Mucosa of descending colon (tissue), 3 donors: ENCODE data around the gene ACP7. TPM values are rescaled to one million over a fixed set of nuclear protein-coding genes. Genes with fewer than 3 reads are reported as not detected.

Source experiments
- ATAC-seq: fragments of 200-7000 bp; cut with Tn5 transposase; one replicate; pipeline ENCODE4 v1.9.1; 2020; ENCODE audit warnings: mild to moderate bottlenecking, moderate library complexity
- DNase-seq, 3 donors: peaks; one replicate each; pipeline ENCODE4 v3.0.0-alpha.2; 2020
- H3K36me3 ChIP-seq: fragments of 200-600 bp; one replicate; pipeline ENCODE4 v1.8.0; 2021; ENCODE audit warnings: low read depth, mild to moderate bottlenecking
- H3K4me1 ChIP-seq: fragments of 200-600 bp; one replicate; pipeline ENCODE4 v1.8.0; 2021; ENCODE audit warnings: low read depth, mild to moderate bottlenecking
- H3K4me3 ChIP-seq: fragments of 200-600 bp; one replicate; pipeline ENCODE4 v1.8.0; 2021; ENCODE audit warnings: mild to moderate bottlenecking
- H3K9me3 ChIP-seq: fragments of 200-600 bp; one replicate; pipeline ENCODE4 v1.8.0; 2021; ENCODE audit warnings: mild to moderate bottlenecking
- CTCF ChIP-seq: fragments of 200-600 bp; IDR thresholded peaks from one replicate; pipeline ENCODE4 v1.8.0; 2022; ENCODE audit warnings: antibody characterized with exemption, mild to moderate bottlenecking
- intact Hi-C, 2 donors: fragments of 100-400 bp; cut with DNase I in 1 of 2; cut with micrococcal nuclease in 1 of 2; formaldehyde crosslinking; loops; one replicate each; pipeline versions ENCODE4 v1.11.0 to v1.11.1; 2022; cut with DNase I, micrococcal nuclease
- total RNA-seq, 3 donors: library from RNA; stranded (reverse); fragmentation: NEBNext Ultra II Directional in 2 of 3; extraction: Animal tissue kit (Norgen Biotek cat#: 25700) in 2 of 3; gene quantifications; one replicate each; pipeline versions ENCODE4 v1.2.1 to v1.2.4, GENCODE V29; 2021 to 2023
- donor health status: DM: no; HTN: no; CAD: no; lungs with moderate emphysema.
- donor health status: DM: no; HTN: no; CAD: no.
- donor health status: DM: no; HTN: yes; CAD: no.

Gene ACP7
- total RNA-seq, 3 donors from 2014 or later: not detected

- intact Hi-C loops: no loop called here
These were observed 48.3 kb downstream of the ACP7 start for GRCh38 chr19:39132344-39132969.

GRCh38 chr19:39133431-39134270 is 49.5 kb downstream of the ACP7 start:
- intact Hi-C loops: no loop called here

More at GRCh38 chr19:39132344-39132969, 48.3 kb downstream of the ACP7 start:
- ATAC-seq (no peak), DNase-seq (no peak)
- Histone ChIP-seq H3K4me3 (no peak overlapping the region), H3K9me3 (no peaks in the 10 kb centered on the region), H3K4me1 (peaks cover 59% of the 10 kb centered on the region), H3K36me3 (no peaks in the 10 kb centered on the region)
- no peak for TF ChIP-seq CTCF

GRCh38 chr19:39135701-39136100 is 51.5 kb downstream of the ACP7 start:
- Histone ChIP-seq H3K9me3 (no peaks in the 10 kb centered on the region), H3K36me3 (no peaks in the 10 kb centered on the region), H3K4me3 (no peak overlapping the region), H3K4me1 (peaks cover 44% of the 10 kb centered on the region)
- DNase-seq: no peak
- no peak for TF ChIP-seq CTCF
- ATAC-seq: no peak
- intact Hi-C loops: no loop called here

More at GRCh38 chr19:39133431-39134270, 49.5 kb downstream of the ACP7 start:
- Histone ChIP-seq H3K4me1 (peaks cover 47% of the 10 kb centered on the region), H3K4me3 (no peak overlapping the region), H3K9me3 (no peaks in the 10 kb centered on the region), H3K36me3 (no peaks in the 10 kb centered on the region)
- DNase-seq (peak in 1 of 3 donors; percentile 61), ATAC-seq (peak; percentile 65)
- no peak for TF ChIP-seq CTCF

GRCh38 chr19:39136225-39136940 is 52.2 kb downstream of the ACP7 start:
- peak; percentile 87 to 95 (median 89) for DNase-seq
- peak; percentile 90 for ATAC-seq
- Histone ChIP-seq H3K4me1 (peaks cover 38% of the 10 kb centered on the region), H3K4me3 (no peak overlapping the region), H3K9me3 (no peaks in the 10 kb centered on the region), H3K36me3 (no peaks in the 10 kb centered on the region)
- no peak for TF ChIP-seq CTCF
- intact Hi-C loops: no loop called here

- ATAC-seq: no peak
- intact Hi-C loops: no loop called here
- H3K4me1 ChIP-seq: peaks cover 31% of the 10 kb centered on the region
These were observed 53.0 kb downstream of the ACP7 start for GRCh38 chr19:39137131-39137530.

More at GRCh38 chr19:39137131-39137530, 53.0 kb downstream of the ACP7 start:
- Histone ChIP-seq H3K4me3 (no peak overlapping the region), H3K9me3 (no peaks in the 10 kb centered on the region), H3K36me3 (no peaks in the 10 kb centered on the region)
- no peak for DNase-seq
- no peak for TF ChIP-seq CTCF
